ENCODE data around the gene CNOT6. TPM values are rescaled to one million over a fixed set of nuclear protein-coding genes. Genes with fewer than 3 reads are reported as not detected.

CNOT6 gene
- polyA plus RNA-seq, 1 of the 3 experiments (the other 2 are of a cell fraction) = 17.1 TPM

- no peak for TF ChIP-seq RAD21 (IDR thresholded peaks at IDR 0.05; ENCODE audit: low read length)
- no peak for TF ChIP-seq EP300 (IDR thresholded peaks at IDR 0.05; ENCODE audit: borderline replicate concordance in 1 of 2, low read depth in 1 of 2, low read length in 1 of 2)
- no peak for TF ChIP-seq GABPA (IDR thresholded peaks at IDR 0.05; ENCODE audit: low read depth)
- TF ChIP-seq, protein P1, sequence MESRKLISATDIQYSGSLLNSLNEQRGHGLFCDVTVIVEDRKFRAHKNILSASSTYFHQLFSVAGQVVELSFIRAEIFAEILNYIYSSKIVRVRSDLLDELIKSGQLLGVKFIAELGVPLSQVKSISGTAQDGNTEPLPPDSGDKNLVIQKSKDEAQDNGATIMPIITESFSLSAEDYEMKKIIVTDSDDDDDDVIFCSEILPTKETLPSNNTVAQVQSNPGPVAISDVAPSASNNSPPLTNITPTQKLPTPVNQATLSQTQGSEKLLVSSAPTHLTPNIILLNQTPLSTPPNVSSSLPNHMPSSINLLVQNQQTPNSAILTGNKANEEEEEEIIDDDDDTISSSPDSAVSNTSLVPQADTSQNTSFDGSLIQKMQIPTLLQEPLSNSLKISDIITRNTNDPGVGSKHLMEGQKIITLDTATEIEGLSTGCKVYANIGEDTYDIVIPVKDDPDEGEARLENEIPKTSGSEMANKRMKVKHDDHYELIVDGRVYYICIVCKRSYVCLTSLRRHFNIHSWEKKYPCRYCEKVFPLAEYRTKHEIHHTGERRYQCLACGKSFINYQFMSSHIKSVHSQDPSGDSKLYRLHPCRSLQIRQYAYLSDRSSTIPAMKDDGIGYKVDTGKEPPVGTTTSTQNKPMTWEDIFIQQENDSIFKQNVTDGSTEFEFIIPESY (IDR thresholded peaks at IDR 0.05; ENCODE audit: borderline replicate concordance, low read depth) = no peak
- TF ChIP-seq EZH2phosphoT487 (IDR thresholded peaks at IDR 0.05; ENCODE audit: borderline replicate concordance, low read depth) = no peak
- no peak for TF ChIP-seq CHD2 (IDR thresholded peaks at IDR 0.05; ENCODE audit: low read length, partially characterized antibody)
- TF ChIP-seq GATA2 (CRISPR knock-in tag; IDR thresholded peaks at IDR 0.05) = no peak
- TF ChIP-seq REST (IDR thresholded peaks at IDR 0.05; ENCODE audit: low read depth, low read length) = no peak
- no peak for TF ChIP-seq TEAD4 (IDR thresholded peaks at IDR 0.05; ENCODE audit: borderline replicate concordance, insufficient read depth)
- no peak for TF ChIP-seq SIN3A (IDR thresholded peaks at IDR 0.05; ENCODE audit: borderline replicate concordance, low read depth, low read length)
- H3K27me3 ChIP-seq (ENCODE audit: insufficient read depth) = no peaks in the 10 kb centered on the region
- no peak overlapping the region for H3K4me3 ChIP-seq (ENCODE audit: low read depth in 2 of 2, low read length in 1 of 2)
- WGBS (ENCODE audit: low lambda C conversion rate) = 88% methylated on average over 9 of the region's 9 CpGs
- H3K36me3 ChIP-seq (replicated peaks in 1 of 2; ENCODE audit: control insufficient read depth in 1 of 2, insufficient read depth in 2 of 2, low read length in 1 of 2) = no peaks in the 10 kb centered on the region
- H3K79me2 ChIP-seq (ENCODE audit: insufficient read depth) = no peaks in the 10 kb centered on the region
- no peaks in the 10 kb centered on the region for H3K4me1 ChIP-seq (ENCODE audit: control insufficient read depth in 1 of 2, insufficient read depth in 2 of 2, low read depth in 1 of 2, low read length in 1 of 2)
- H3K9me2 ChIP-seq = no peaks in the 10 kb centered on the region
- no peak overlapping the region for H2AFZ ChIP-seq (ENCODE audit: low read depth)
- H3K9me3 ChIP-seq = no peaks in the 10 kb centered on the region
- no peak overlapping the region for H3K27ac ChIP-seq (ENCODE audit: low read depth in 2 of 2, low read length in 1 of 2)
- no peak for DNase-seq
- no peak overlapping the region for H3K4me2 ChIP-seq
- H3K9ac ChIP-seq = no peak overlapping the region
- POLR2A ChIA-PET = no interaction called here
- no peaks in the 10 kb centered on the region for H4K20me1 ChIP-seq (ENCODE audit: insufficient read depth)
- CTCF ChIA-PET = interaction anchor here (0.7 to 2.6 kb wide), 4 partner anchors 9 to 16 kb away, joined by 3 to 9 read pairs (median 4); no protein-coding TSS in a partner anchor
- no peaks in the 10 kb centered on the region for H3F3A ChIP-seq (replicated peaks; ENCODE audit: insufficient read depth)
Observed at GRCh38 chr5:180486636-180487149, 7.5 kb upstream of the CNOT6 start.

DNA sequence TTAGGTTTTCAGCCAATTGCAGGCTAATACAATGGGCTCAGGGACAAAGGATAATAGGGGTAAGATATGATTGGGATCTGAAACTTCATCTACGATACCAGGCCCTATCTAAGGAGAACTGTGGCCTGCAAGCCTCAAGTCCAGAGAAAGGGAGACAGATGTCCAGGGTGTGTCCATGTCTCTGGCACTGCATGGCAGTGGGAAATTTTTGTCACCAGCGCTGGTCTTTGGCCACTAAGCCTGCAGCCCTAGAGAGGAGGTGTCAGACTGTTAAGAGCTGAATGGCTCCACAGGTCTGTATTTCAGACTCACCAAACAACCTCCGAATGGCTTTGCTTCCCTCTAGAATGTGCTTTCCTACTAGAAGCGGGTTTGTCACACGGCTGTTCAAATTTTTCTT, 6.6 kb upstream of the CNOT6 start:
- ChIA-PET CTCF (interaction anchor here (1.0 to 1.3 kb wide), 2 partner anchors 9 to 16 kb away, joined by 3 read pairs; no protein-coding TSS in a partner anchor), POLR2A (no interaction called here)
- H3K9me2 ChIP-seq = no peaks in the 10 kb centered on the region
- no peak overlapping the region for H3K9ac ChIP-seq
- H2AFZ ChIP-seq (ENCODE audit: low read depth) = no peak overlapping the region
- no peaks in the 10 kb centered on the region for H3F3A ChIP-seq (replicated peaks; ENCODE audit: insufficient read depth)
- no peaks in the 10 kb centered on the region for H3K36me3 ChIP-seq (replicated peaks in 1 of 2; ENCODE audit: control insufficient read depth in 1 of 2, insufficient read depth in 2 of 2, low read length in 1 of 2)
- no peak overlapping the region for H3K4me2 ChIP-seq
- H3K79me2 ChIP-seq (ENCODE audit: insufficient read depth) = no peaks in the 10 kb centered on the region
- 94% methylated on average over 4 of the region's 5 CpGs for WGBS (ENCODE audit: low lambda C conversion rate)
- no peaks in the 10 kb centered on the region for H3K4me1 ChIP-seq (ENCODE audit: control insufficient read depth in 1 of 2, insufficient read depth in 2 of 2, low read depth in 1 of 2, low read length in 1 of 2)
- H3K4me3 ChIP-seq (ENCODE audit: low read depth in 2 of 2, low read length in 1 of 2) = no peak overlapping the region
- no peak overlapping the region for H3K27ac ChIP-seq (ENCODE audit: low read depth in 2 of 2, low read length in 1 of 2)
- TF ChIP-seq, protein P2, sequence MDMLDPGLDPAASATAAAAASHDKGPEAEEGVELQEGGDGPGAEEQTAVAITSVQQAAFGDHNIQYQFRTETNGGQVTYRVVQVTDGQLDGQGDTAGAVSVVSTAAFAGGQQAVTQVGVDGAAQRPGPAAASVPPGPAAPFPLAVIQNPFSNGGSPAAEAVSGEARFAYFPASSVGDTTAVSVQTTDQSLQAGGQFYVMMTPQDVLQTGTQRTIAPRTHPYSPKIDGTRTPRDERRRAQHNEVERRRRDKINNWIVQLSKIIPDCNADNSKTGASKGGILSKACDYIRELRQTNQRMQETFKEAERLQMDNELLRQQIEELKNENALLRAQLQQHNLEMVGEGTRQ (IDR thresholded peaks at IDR 0.05; ENCODE audit: borderline replicate concordance, low read depth, low read length) = no peak
- TF ChIP-seq SIN3A (IDR thresholded peaks at IDR 0.05; ENCODE audit: borderline replicate concordance, low read depth, low read length) = no peak
- TF ChIP-seq USF1 (IDR thresholded peaks at IDR 0.05; ENCODE audit: borderline replicate concordance, low read depth) = no peak
- TF ChIP-seq MEF2A (IDR thresholded peaks at IDR 0.05; ENCODE audit: borderline replicate concordance, low read depth) = no peak
- TF ChIP-seq MXI1 (IDR thresholded peaks at IDR 0.05; ENCODE audit: low read depth, low read length) = no peak
- TF ChIP-seq NRF1 (IDR thresholded peaks at IDR 0.05; ENCODE audit: low read depth, low read length) = no peak
- DNase-seq = no peak
- no peaks in the 10 kb centered on the region for H4K20me1 ChIP-seq (ENCODE audit: insufficient read depth)
- H3K27me3 ChIP-seq (ENCODE audit: insufficient read depth) = no peaks in the 10 kb centered on the region
- no peaks in the 10 kb centered on the region for H3K9me3 ChIP-seq
